ENCODE results near the gene WDR31.
"Not testable (repeated sequence)": the region's sequence is repeated elsewhere in the genome, so short reads cannot be mapped to it uniquely, and the experiment has no call there.

WDR31 gene

GRCh38 chr9:113340011-113340699 lies at the start of gene WDR31:
TSS of gene WDR31 (minus strand) at chr9:113340275. CDS start at chr9:113332022, 8,253 bp downstream.
- peak; percentile 84 for DNase-seq (ENCODE audit: low read depth)

- DNase-seq (ENCODE audit: low read depth): no peak
These were observed 49.4 kb upstream of the WDR31 start for GRCh38 chr9:113389451-113389850.

- DNase-seq (ENCODE audit: low read depth): no peak
These were observed 48.8 kb upstream of the WDR31 start for GRCh38 chr9:113388833-113389232.

- no peak for DNase-seq (ENCODE audit: low read depth)
These were observed 47.6 kb upstream of the WDR31 start for GRCh38 chr9:113387560-113388230.

- DNase-seq (ENCODE audit: low read depth): no peak
These were observed 46.7 kb upstream of the WDR31 start for GRCh38 chr9:113386571-113387393.

GRCh38 chr9:113381909-113382411 lies 41.9 kb upstream of the WDR31 start:
- DNase-seq (ENCODE audit: low read depth): no peak

GRCh38 chr9:113381441-113381840 lies 41.4 kb upstream of the WDR31 start:
- DNase-seq (ENCODE audit: low read depth): not testable (repeated sequence)

- no peak for DNase-seq (ENCODE audit: low read depth)
These were observed 40.8 kb upstream of the WDR31 start for GRCh38 chr9:113380869-113381378.

GRCh38 chr9:113379829-113380210 lies 39.7 kb upstream of the WDR31 start:
- not testable (repeated sequence) for DNase-seq (ENCODE audit: low read depth)

- peak; percentile 22 for DNase-seq (ENCODE audit: low read depth)
These were observed 39.2 kb upstream of the WDR31 start for GRCh38 chr9:113379094-113379828.

GRCh38 chr9:113376634-113377567 lies 36.8 kb upstream of the WDR31 start, which contains the start of gene HDHD3:
TSS of gene HDHD3 (minus strand) at chr9:113376986. CDS start at chr9:113374354, 2,632 bp downstream.
- peak; percentile 72 for DNase-seq (ENCODE audit: low read depth)

- DNase-seq (ENCODE audit: low read depth): peak; percentile 54
These were observed 35.3 kb upstream of the WDR31 start for GRCh38 chr9:113375057-113376023.

GRCh38 chr9:113373676-113374392 lies 33.8 kb upstream of the WDR31 start:
- no peak for DNase-seq (ENCODE audit: low read depth)

GRCh38 chr9:113373256-113373655 lies 33.2 kb upstream of the WDR31 start:
- DNase-seq (ENCODE audit: low read depth): no peak

GRCh38 chr9:113372059-113372458 lies 32.0 kb upstream of the WDR31 start:
- DNase-seq (ENCODE audit: low read depth): no peak

GRCh38 chr9:113370806-113371325 lies 30.8 kb upstream of the WDR31 start:
- DNase-seq (ENCODE audit: low read depth): no peak

- no peak for DNase-seq (ENCODE audit: low read depth)
These were observed 29.7 kb upstream of the WDR31 start for GRCh38 chr9:113369855-113370140.
